Esophagus squamous epithelium (tissue), 5 donors: ENCODE data around the gene CRYBB1. TPM values are rescaled to one million over a fixed set of nuclear protein-coding genes. Genes with fewer than 3 reads are reported as not detected.

Source experiments
- DNase-seq: peaks from one replicate; lab custom pipeline; 2025; lab: John Stamatoyannopoulos, UW
- H3K27ac ChIP-seq, 4 donors: fragments of 200-600 bp; sonication (generic); one replicate each; pipeline ENCODE4 v1.5.1; 2016 to 2019; ENCODE audit warnings: mild to moderate bottlenecking in 1 of 4
- H3K27me3 ChIP-seq, 4 donors: fragments of 200-600 bp; sonication (generic); 1 replicate in 3 of 4; 2 replicates in 1 of 4; pipeline versions ENCODE4 v1.5.1 to v1.6.0; 2017 to 2021; ENCODE audit warnings: antibody characterized with exemption in 1 of 4
- H3K36me3 ChIP-seq, 3 donors: fragments of 200-600 bp; sonication (generic); one replicate each; pipeline ENCODE4 v1.5.1; 2016 to 2019
- H3K4me1 ChIP-seq, 3 donors: fragments of 200-600 bp; sonication (generic); one replicate each; pipeline ENCODE4 v1.5.1; 2017 to 2019
- H3K4me3 ChIP-seq, 4 donors: fragments of 200-600 bp; sonication (generic); 1 replicate in 3 of 4; 2 replicates in 1 of 4; pipeline ENCODE4 v1.5.1; 2016 to 2019; ENCODE audit warnings: mild to moderate bottlenecking in 2 of 4, moderate library complexity in 1 of 4
- H3K9me3 ChIP-seq, 3 donors: fragments of 200-600 bp; sonication (generic); one replicate each; pipeline ENCODE4 v1.5.1; 2016 to 2019
- POLR2A ChIP-seq, 4 donors: fragments of 450-650 bp; IDR thresholded peaks; one replicate each; pipeline ENCODE4 v1.6.1; 2017; ENCODE audit warnings: antibody characterized with exemption in 4 of 4, mild to moderate bottlenecking in 4 of 4, moderate library complexity in 3 of 4
- WGBS, 2 donors: methylation state at CpG; one replicate each; pipeline ENCODE4 v1.1.5; 2018; 5-methylcytosine and 5-hydroxymethylcytosine counted together
- intact Hi-C: fragments of 100-400 bp; cut with DNase I; formaldehyde crosslinking; loops from one replicate; pipeline ENCODE4 v1.15.0; 2022
- total RNA-seq, 4 donors: library from RNA; depleted of rRNA; stranded (reverse); fragments of >200 nt; gene quantifications; one replicate each; pipeline ENCODE4 v1.1.0, GENCODE V29; 2016
- TF ChIP-seq, protein P1 (sequence below), 6 experiments: fragments of 450-650 bp in 4 of 6; fragments of 200-600 bp in 2 of 6; sonication (generic) in 2 of 6; IDR thresholded peaks; one replicate each; pipeline ENCODE4 v1.5.1; 2016 to 2019; ENCODE audit warnings: antibody characterized with exemption in 6 of 6, mild to moderate bottlenecking in 4 of 6, moderate library complexity in 4 of 6
- donor health status: DM: yes; HTN: yes; CAD: no.

CRYBB1 gene
- total RNA-seq, 4 donors from 2014 or later, result 0.95 TPM; not detected in 3

DNA sequence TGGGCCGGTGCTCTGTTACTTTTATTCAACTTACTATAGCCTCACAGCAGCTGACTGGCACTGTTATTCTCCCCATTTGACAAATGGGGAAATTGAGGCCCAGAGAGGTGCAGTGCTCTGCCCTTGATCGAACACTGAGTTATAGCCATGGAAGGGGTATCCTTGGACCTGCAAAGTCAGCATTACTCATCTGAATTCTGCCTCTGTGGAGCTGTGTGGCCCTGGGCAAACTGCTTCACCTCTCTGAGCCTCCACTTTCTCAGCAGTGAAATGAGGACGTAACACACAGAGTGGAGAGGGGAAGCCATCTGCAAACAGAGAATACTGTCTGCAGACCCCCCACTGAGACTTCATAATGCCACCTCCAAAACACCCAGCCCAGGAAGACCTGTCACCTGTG is 53.2 kb downstream of the CRYBB1 start:
- H3K4me3 ChIP-seq, result peak overlapping the region in 1 of 4 donors; percentile 8
- intact Hi-C loops, result no loop called here
- no peaks in the 10 kb centered on the region for H3K36me3 ChIP-seq
- no peaks in the 10 kb centered on the region for H3K27me3 ChIP-seq
- H3K4me1 ChIP-seq, result peaks cover 5 to 77% (median 39%) of the 10 kb centered on the region in 3 donors
- TF ChIP-seq POLR2A (IDR thresholded peaks at IDR 0.05), result no peak
- TF ChIP-seq, protein P1, sequence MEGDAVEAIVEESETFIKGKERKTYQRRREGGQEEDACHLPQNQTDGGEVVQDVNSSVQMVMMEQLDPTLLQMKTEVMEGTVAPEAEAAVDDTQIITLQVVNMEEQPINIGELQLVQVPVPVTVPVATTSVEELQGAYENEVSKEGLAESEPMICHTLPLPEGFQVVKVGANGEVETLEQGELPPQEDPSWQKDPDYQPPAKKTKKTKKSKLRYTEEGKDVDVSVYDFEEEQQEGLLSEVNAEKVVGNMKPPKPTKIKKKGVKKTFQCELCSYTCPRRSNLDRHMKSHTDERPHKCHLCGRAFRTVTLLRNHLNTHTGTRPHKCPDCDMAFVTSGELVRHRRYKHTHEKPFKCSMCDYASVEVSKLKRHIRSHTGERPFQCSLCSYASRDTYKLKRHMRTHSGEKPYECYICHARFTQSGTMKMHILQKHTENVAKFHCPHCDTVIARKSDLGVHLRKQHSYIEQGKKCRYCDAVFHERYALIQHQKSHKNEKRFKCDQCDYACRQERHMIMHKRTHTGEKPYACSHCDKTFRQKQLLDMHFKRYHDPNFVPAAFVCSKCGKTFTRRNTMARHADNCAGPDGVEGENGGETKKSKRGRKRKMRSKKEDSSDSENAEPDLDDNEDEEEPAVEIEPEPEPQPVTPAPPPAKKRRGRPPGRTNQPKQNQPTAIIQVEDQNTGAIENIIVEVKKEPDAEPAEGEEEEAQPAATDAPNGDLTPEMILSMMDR (IDR thresholded peaks at IDR 0.05), result no peak
- whole genome bisulfite sequencing, 2 donors, result 71 to 75% methylated on average over 2 to 3 of the region's 3 CpGs
- no peaks in the 10 kb centered on the region for H3K9me3 ChIP-seq
- H3K27ac ChIP-seq, result peak overlapping the region in 1 of 4 donors; percentile 33
- no peak for DNase-seq

DNA sequence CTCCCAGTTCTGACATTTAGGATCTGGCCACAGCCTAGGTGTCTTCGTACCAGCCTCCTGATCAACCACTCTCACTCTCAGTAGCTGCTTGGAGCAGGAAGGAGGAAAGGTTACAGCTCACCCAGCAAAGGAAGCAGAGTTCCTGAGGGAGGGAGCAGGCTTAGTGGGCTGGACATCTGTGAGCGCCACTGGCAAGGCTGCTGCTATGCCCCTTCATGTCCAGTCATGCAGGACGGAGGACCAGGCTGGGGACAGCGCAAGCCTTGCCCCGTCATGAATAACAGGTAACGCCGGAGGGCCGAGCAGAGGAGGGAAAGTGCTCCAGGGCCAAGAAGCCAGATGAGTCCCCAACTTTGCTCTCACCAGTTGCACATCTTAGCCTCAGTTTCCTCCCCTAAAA is 53.6 kb downstream of the CRYBB1 start:
- Histone ChIP-seq H3K27me3 (no peaks in the 10 kb centered on the region), H3K36me3 (no peaks in the 10 kb centered on the region), H3K9me3 (no peaks in the 10 kb centered on the region), H3K4me1 (peaks cover 5 to 74% (median 39%) of the 10 kb centered on the region in 3 donors), H3K27ac (peak overlapping the region in 2 of 4 donors; percentile 28 to 33), H3K4me3 (peak overlapping the region in 1 of 4 donors; percentile 8)
- no peak for DNase-seq
- TF ChIP-seq, protein P1 (IDR thresholded peaks at IDR 0.05), result no peak
- no peak for TF ChIP-seq POLR2A (IDR thresholded peaks at IDR 0.05)
- intact Hi-C loops, result no loop called here
- WGBS, 2 donors, result 53 to 60% methylated on average over 7 to 8 of the region's 8 CpGs

DNA sequence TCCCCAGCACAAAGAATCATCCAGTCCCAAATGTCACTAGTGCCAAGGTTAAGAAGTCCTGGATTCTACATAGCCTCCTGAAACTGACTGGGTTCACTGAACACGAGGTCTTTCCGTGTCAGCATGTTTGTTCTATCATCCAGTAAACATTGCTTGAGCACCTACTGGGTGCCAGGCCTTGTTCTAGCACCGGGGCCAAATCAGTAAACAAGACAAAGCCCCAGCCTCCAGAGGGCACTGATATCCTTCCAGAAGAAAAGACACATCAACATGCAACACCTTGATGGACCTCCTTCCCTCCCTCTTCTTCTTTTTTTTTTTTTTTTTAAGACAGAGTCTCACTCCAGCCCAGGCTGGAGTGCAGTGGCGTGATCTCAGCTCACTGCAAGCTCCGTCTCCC is 54.8 kb downstream of the CRYBB1 start:
- H3K36me3 ChIP-seq, result no peaks in the 10 kb centered on the region
- intact Hi-C loops, result no loop called here
- H3K4me1 ChIP-seq, result peaks cover 5 to 67% (median 34%) of the 10 kb centered on the region in 3 donors

DNA sequence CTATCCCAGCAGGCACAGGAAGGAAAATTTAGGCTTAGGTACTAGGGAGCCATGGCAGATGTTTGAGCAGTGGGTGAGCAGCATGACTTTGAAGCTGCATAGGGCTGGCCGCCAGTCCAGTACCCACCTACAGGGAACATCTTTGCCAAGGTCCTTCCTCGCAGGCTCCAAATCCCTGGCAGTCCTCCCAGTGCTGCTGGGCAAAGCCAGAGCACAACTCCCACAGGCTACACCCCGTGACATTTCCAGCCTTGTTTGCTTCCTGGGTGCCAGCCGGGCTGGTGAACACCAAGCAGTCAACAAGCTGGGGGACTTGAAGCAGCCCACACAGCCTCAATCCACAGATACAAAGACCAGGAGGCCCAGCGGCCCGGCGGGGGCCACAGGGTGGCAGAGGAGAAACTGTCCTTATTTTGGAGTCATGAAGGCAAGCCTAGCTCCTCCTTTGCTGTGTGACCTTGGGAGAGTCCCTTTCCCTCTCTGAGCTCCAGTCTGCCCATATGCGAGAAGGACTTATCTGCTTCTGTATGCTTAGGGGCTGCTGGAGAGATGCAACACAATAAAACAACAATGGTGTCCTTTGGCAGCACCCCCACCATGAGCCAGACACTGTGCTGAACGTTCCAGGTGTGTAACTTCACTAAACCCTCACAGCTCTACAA is 55.9 kb downstream of the CRYBB1 start:
- Histone ChIP-seq H3K9me3 (no peaks in the 10 kb centered on the region), H3K4me1 (peaks cover 0 to 55% (median 24%) of the 10 kb centered on the region in 3 donors), H3K27ac (no peak overlapping the region), H3K36me3 (no peaks in the 10 kb centered on the region), H3K4me3 (no peak overlapping the region), H3K27me3 (no peaks in the 10 kb centered on the region)
- WGBS, 2 donors, result 69 to 76% methylated on average over 6 to 7 of the region's 9 CpGs
- no peak for TF ChIP-seq POLR2A (IDR thresholded peaks at IDR 0.05)
- TF ChIP-seq, protein P1 (IDR thresholded peaks at IDR 0.05), result no peak
- intact Hi-C loops, result no loop called here
- no peak for DNase-seq

More for the DNA sequence above, 54.8 kb downstream of the CRYBB1 start:
- Histone ChIP-seq H3K27me3 (no peaks in the 10 kb centered on the region), H3K27ac (no peak overlapping the region), H3K9me3 (no peaks in the 10 kb centered on the region), H3K4me3 (no peak overlapping the region)
- no peak for TF ChIP-seq POLR2A (IDR thresholded peaks at IDR 0.05)
- TF ChIP-seq, protein P1 (IDR thresholded peaks at IDR 0.05), result no peak
- 77 to 86% methylated on average over 5 of the region's 5 CpGs for WGBS, 2 donors
- DNase-seq, result no peak

DNA sequence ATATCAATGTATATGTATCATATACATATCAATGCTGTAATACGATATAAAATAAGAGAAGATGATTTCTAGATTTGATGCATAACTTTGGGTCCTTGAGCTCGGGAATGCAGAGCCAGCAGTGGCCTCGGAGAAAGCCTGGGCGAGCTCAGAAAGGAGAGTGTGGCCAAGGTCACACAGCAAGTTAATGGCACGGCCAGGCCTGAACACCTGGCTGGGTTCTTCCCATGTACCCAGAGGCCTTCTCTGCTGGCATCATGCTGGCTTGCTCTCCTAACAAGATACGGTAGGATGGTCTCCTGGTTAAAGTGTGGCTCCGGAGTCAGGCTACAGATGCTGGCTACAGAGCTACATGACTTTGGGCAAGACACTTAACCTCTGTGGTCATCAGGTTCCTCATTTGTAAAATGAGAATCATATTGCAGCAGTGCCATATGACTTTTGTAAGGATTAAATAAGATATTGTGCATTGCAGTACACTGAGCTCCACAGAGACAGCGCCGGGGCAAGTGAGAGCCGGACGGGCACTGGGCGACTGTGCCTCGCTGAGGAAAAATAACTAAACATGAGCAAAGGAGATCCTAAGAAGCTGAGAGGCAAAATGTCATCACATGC is 57.8 kb downstream of the CRYBB1 start:
- Histone ChIP-seq H3K27ac (no peak overlapping the region), H3K4me1 (peaks cover 0 to 38% (median 19%) of the 10 kb centered on the region in 3 donors), H3K4me3 (no peak overlapping the region), H3K9me3 (no peaks in the 10 kb centered on the region), H3K36me3 (no peaks in the 10 kb centered on the region), H3K27me3 (no peaks in the 10 kb centered on the region)
- WGBS, 2 donors, result 85 to 92% methylated on average over 11 to 12 of the region's 13 CpGs
- TF ChIP-seq, protein P1 (IDR thresholded peaks at IDR 0.05), result no peak
- no peak for TF ChIP-seq POLR2A (IDR thresholded peaks at IDR 0.05)
- no peak for DNase-seq
- intact Hi-C loops, result no loop called here
